GM19438 (cell line): ENCODE data around the gene RANBP9.

Experiments used
- ATAC-seq: cut with Tn5 transposase; IDR thresholded peaks from one replicate; pipeline ENCODE4 v1.9.1; 2021; ENCODE audit warnings: low read depth; ENCODE audit not compliant: unreplicated experiment

RANBP9 gene

GRCh38 chr6:13711324-13711732, 307 bp downstream of the RANBP9 start:
- peak; percentile 55 for ATAC-seq

GRCh38 chr6:13710552-13711323, 897 bp downstream of the RANBP9 start:
- peak; percentile 7 for ATAC-seq

GRCh38 chr6:13709689-13710551, 1.7 kb downstream of the RANBP9 start:
- no peak for ATAC-seq

GRCh38 chr6:13708736-13709135, 2.9 kb downstream of the RANBP9 start:
- ATAC-seq = no peak

GRCh38 chr6:13703496-13703895, 8.1 kb downstream of the RANBP9 start:
- ATAC-seq = no peak

- ATAC-seq = no peak
Observed at GRCh38 chr6:13702809-13703302, 8.8 kb downstream of the RANBP9 start.

GRCh38 chr6:13700232-13700631, 11.4 kb downstream of the RANBP9 start:
- ATAC-seq = no peak

- no peak for ATAC-seq
Observed at GRCh38 chr6:13698715-13699114, 12.9 kb downstream of the RANBP9 start.

- no peak for ATAC-seq
Observed at GRCh38 chr6:13697857-13698256, 13.8 kb downstream of the RANBP9 start.

GRCh38 chr6:13696226-13696625, 15.4 kb downstream of the RANBP9 start:
- ATAC-seq = no peak

GRCh38 chr6:13695252-13695651, 16.4 kb downstream of the RANBP9 start:
- ATAC-seq = no peak

- no peak for ATAC-seq
Observed at GRCh38 chr6:13694562-13694961, 17.1 kb downstream of the RANBP9 start.

GRCh38 chr6:13689511-13690256, 22.0 kb downstream of the RANBP9 start:
- ATAC-seq = no peak

GRCh38 chr6:13688692-13689196, 22.9 kb downstream of the RANBP9 start:
- ATAC-seq = no peak

GRCh38 chr6:13687917-13688351, 23.7 kb downstream of the RANBP9 start:
- ATAC-seq = no peak

GRCh38 chr6:13684855-13685254, 26.8 kb downstream of the RANBP9 start:
- no peak for ATAC-seq

GRCh38 chr6:13683038-13683437, 28.6 kb downstream of the RANBP9 start:
- ATAC-seq = no peak

- ATAC-seq = no peak
Observed at GRCh38 chr6:13682346-13682745, 29.3 kb downstream of the RANBP9 start.

- ATAC-seq = no peak
Observed at GRCh38 chr6:13681305-13682061, 30.2 kb downstream of the RANBP9 start.

GRCh38 chr6:13680448-13680968, 31.1 kb downstream of the RANBP9 start:
- no peak for ATAC-seq
